ENCODE data around the gene TMEM212.

DNA sequence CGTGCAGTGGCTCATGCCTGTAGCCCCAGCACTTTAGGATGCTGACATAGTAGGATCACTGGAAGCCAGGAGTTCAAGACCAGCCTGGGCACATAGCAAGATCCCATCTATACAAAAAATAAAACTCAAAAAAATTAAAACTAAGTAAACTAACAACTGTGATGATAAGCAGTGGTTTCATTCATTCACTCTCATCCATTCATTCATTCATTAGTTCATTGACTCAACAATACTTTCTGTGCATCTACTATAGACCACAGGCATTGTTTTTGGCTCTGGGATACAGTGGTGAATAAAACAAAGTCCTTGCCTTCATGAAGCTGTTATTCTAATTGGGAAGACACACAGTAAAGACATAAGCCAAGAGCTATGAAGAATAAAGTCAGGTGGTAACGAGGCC lies 7.5 kb upstream of the TMEM212 start:
- TF ChIP-seq ZNF274 (CRISPR knock-in tag; IDR thresholded peaks at IDR 0.05) (no peak), ZFP36 (IDR thresholded peaks at IDR 0.05; ENCODE audit: borderline replicate concordance, low read depth, low read length, partially characterized antibody) (no peak), NFYB (CRISPR knock-in tag; IDR thresholded peaks at IDR 0.05) (no peak), SNAPC5 (CRISPR knock-in tag; IDR thresholded peaks at IDR 0.05; ENCODE audit: borderline replicate concordance) (no peak), ZNF644 (CRISPR knock-in tag; IDR thresholded peaks at IDR 0.05; ENCODE audit: low read depth) (no peak), CHD4 (IDR thresholded peaks at IDR 0.05; ENCODE audit: borderline replicate concordance, low read length) (no peak)
- TF ChIP-seq, protein P1, sequence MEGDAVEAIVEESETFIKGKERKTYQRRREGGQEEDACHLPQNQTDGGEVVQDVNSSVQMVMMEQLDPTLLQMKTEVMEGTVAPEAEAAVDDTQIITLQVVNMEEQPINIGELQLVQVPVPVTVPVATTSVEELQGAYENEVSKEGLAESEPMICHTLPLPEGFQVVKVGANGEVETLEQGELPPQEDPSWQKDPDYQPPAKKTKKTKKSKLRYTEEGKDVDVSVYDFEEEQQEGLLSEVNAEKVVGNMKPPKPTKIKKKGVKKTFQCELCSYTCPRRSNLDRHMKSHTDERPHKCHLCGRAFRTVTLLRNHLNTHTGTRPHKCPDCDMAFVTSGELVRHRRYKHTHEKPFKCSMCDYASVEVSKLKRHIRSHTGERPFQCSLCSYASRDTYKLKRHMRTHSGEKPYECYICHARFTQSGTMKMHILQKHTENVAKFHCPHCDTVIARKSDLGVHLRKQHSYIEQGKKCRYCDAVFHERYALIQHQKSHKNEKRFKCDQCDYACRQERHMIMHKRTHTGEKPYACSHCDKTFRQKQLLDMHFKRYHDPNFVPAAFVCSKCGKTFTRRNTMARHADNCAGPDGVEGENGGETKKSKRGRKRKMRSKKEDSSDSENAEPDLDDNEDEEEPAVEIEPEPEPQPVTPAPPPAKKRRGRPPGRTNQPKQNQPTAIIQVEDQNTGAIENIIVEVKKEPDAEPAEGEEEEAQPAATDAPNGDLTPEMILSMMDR (CRISPR knock-in tag; IDR thresholded peaks at IDR 0.05) = no peak

All from HepG2 (cell line).